ENCODE results near the gene KRTAP10-1. TPM values are rescaled to one million over a fixed set of nuclear protein-coding genes. Genes with fewer than 3 reads are reported as not detected.

The KRTAP10-1 gene
- total and polyA plus RNA-seq, 9 of the 15 experiments (the other 6 are each of a cell fraction or from before 2014, with no cell fraction given), result not detected

DNA sequence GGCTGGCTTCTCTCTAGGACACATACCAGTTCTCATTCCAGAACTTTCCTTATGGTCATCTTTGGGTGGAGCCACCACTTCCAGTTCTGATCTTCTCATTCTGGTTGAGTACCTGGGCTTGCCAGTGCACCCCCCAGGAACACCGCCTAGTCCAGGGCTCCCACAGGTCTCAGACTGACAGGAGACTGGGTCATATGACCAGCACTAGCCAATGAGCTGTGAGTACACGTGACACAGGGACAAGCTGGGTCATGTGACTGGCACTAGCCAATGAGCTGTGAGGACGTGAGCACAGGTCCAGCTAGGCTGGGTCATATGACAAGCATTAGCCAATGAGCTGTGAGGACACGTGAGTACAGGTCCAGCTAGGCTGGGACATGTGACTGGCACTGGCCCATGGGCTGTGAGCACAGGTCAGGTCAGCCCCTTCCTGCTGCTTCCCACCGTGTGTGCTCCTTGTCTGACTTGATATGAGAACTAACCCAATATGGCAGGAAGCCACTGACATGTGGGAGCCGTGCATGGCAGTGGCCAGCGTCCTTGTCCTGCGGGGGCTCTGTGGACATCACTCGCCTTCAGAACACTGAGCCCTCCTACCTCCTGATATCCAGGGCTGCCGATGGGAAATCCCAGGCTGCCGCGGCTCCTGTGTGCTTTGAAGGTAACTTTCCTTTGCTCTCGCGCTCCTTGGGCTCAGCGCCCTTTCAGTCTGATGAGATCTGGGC lies 22.7 kb downstream of the KRTAP10-1 start (continued):
- TF ChIP-seq GMEB1 (CRISPR knock-in tag; IDR thresholded peaks at IDR 0.05), result peak; percentile 59
- no peak for TF ChIP-seq MLX (CRISPR knock-in tag; conservative IDR thresholded peaks at IDR 0.05)
- TF ChIP-seq CBFB (CRISPR knock-in tag; IDR thresholded peaks at IDR 0.05), result no peak
- TF ChIP-seq GABPA (tag; conservative IDR thresholded peaks at IDR 0.05; ENCODE audit: low read depth), result peak; percentile 77
- TF ChIP-seq NELFE (IDR thresholded peaks at IDR 0.05; ENCODE audit: insufficient read depth, insufficient read length), result no peak
- peak; percentile 35 to 48; a peak in 3 of 4 replicates for TF ChIP-seq NRF1 (conservative IDR thresholded peaks at IDR 0.05 in 1 of 2, IDR thresholded peaks at IDR 0.05 in 1 of 2)
- peak; percentile 63 for TF ChIP-seq HCFC1 (IDR thresholded peaks at IDR 0.05; ENCODE audit: low read depth, low read length)
- TF ChIP-seq, protein P1, sequence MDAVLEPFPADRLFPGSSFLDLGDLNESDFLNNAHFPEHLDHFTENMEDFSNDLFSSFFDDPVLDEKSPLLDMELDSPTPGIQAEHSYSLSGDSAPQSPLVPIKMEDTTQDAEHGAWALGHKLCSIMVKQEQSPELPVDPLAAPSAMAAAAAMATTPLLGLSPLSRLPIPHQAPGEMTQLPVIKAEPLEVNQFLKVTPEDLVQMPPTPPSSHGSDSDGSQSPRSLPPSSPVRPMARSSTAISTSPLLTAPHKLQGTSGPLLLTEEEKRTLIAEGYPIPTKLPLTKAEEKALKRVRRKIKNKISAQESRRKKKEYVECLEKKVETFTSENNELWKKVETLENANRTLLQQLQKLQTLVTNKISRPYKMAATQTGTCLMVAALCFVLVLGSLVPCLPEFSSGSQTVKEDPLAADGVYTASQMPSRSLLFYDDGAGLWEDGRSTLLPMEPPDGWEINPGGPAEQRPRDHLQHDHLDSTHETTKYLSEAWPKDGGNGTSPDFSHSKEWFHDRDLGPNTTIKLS (IDR thresholded peaks at IDR 0.05; ENCODE audit: borderline replicate concordance, low read depth), result no peak; the same call in 1 of the 2 replicates
- TF ChIP-seq ZNF609 (CRISPR knock-in tag; IDR thresholded peaks at IDR 0.05; ENCODE audit: borderline replicate concordance), result no peak
- TF ChIP-seq DACH1 (IDR thresholded peaks at IDR 0.05; ENCODE audit: partially characterized antibody), result no peak
- no peak for TF ChIP-seq ZNF57 (CRISPR knock-in tag; IDR thresholded peaks at IDR 0.05)
- no peak for TF ChIP-seq RNF219 (CRISPR knock-in tag; IDR thresholded peaks at IDR 0.05)
- TF ChIP-seq C11orf30 (IDR thresholded peaks at IDR 0.05; ENCODE audit: low read depth), result peak; percentile 97
- TF ChIP-seq PHB (CRISPR knock-in tag; IDR thresholded peaks at IDR 0.05), result 0 out of 2 replicates have a peak, but pooled peaks have one; percentile 26

Data from K562 (cell line).